Mesenchymal stem cell (in vitro differentiated cells and primary cell): Measurements from ENCODE around the gene RNF10.

ENCODE experiments used
- DNase-seq: peaks from one replicate; pipeline ENCODE4 v3.0.0-alpha.2; 2013
- H2AFZ ChIP-seq: one replicate; pipeline ENCODE4 v1.6.1; 2013; ENCODE audit warnings: low read depth, mild to moderate bottlenecking, control low read depth, inconsistent platforms, low read length, moderate library complexity
- H2AK5ac ChIP-seq: 2 replicates; pipeline ENCODE4 v1.6.1; 2013; ENCODE audit warnings: low read length, moderate library complexity, mild to moderate bottlenecking, inconsistent platforms; ENCODE audit not compliant: severe bottlenecking
- H2BK120ac ChIP-seq: one replicate; pipeline ENCODE4 v1.6.1; 2013; ENCODE audit warnings: low read depth, mild to moderate bottlenecking, inconsistent platforms, low read length, moderate library complexity
- H2BK12ac ChIP-seq, 2 experiments: one replicate each; pipeline ENCODE4 v1.6.1; 2013; ENCODE audit warnings: inconsistent platforms in 2 of 2, low read length in 2 of 2, mild to moderate bottlenecking in 2 of 2, moderate library complexity in 2 of 2, control low read depth in 1 of 2
- H2BK15ac ChIP-seq: one replicate; pipeline ENCODE4 v1.6.1; 2013; ENCODE audit warnings: mild to moderate bottlenecking, low read depth, inconsistent platforms; ENCODE audit not compliant: poor library complexity, severe bottlenecking
- H2BK5ac ChIP-seq: 2 replicates; pipeline ENCODE4 v1.6.1; 2013; ENCODE audit warnings: low read depth, mild to moderate bottlenecking, low read length, control low read depth, inconsistent platforms; ENCODE audit not compliant: poor library complexity, severe bottlenecking
- H3K14ac ChIP-seq, 2 experiments: one replicate each; pipeline ENCODE4 v1.6.1; 2013; ENCODE audit warnings: inconsistent platforms in 2 of 2, low read length in 2 of 2, control low read depth in 1 of 2, mild to moderate bottlenecking in 1 of 2, moderate library complexity in 1 of 2
- H3K18ac ChIP-seq, 2 experiments: one replicate each; pipeline ENCODE4 v1.6.1; 2013; ENCODE audit warnings: inconsistent platforms in 2 of 2, low read length in 2 of 2, control low read depth in 1 of 2, low read depth in 1 of 2, mild to moderate bottlenecking in 1 of 2
- H3K23ac ChIP-seq, 2 experiments: one replicate each; pipeline ENCODE4 v1.6.1; 2013; ENCODE audit warnings: inconsistent platforms in 2 of 2, low read length in 2 of 2, mild to moderate bottlenecking in 2 of 2, moderate library complexity in 2 of 2, control low read depth in 1 of 2
- H3K27ac ChIP-seq: 2 replicates; pipeline ENCODE4 v1.5.1; 2013; ENCODE audit warnings: mild to moderate bottlenecking, moderate library complexity, low read length, control low read depth, inconsistent platforms; ENCODE audit not compliant: poor library complexity, severe bottlenecking
- H3K27me3 ChIP-seq, 2 experiments: 2 replicates each; pipeline versions ENCODE4 v1.6.1 to v1.7.0; 2013; ENCODE audit warnings: low read length in 2 of 2, mild to moderate bottlenecking in 2 of 2, moderate library complexity in 2 of 2, control low read depth in 1 of 2, inconsistent platforms in 1 of 2; ENCODE audit not compliant: control insufficient read depth in 1 of 2, insufficient read depth in 1 of 2
- H3K36me3 ChIP-seq, 2 experiments: 2 replicates each; pipeline versions ENCODE4 v1.6.1 to v1.7.0; 2013; ENCODE audit warnings: low read length in 2 of 2, control low read depth in 1 of 2, inconsistent platforms in 1 of 2, low read depth in 1 of 2, mild to moderate bottlenecking in 1 of 2; ENCODE audit not compliant: insufficient read depth in 2 of 2, control insufficient read depth in 1 of 2
- H3K4ac ChIP-seq, 2 experiments: one replicate each; pipeline ENCODE4 v1.6.1; 2013; ENCODE audit warnings: inconsistent platforms in 2 of 2, low read length in 2 of 2, mild to moderate bottlenecking in 2 of 2, moderate library complexity in 2 of 2, control low read depth in 1 of 2, low read depth in 1 of 2
- H3K4me1 ChIP-seq: 2 replicates; pipeline ENCODE4 v1.6.1; 2013; ENCODE audit warnings: low read depth, low read length, control low read depth; ENCODE audit not compliant: control insufficient read depth, insufficient read depth
- H3K4me2 ChIP-seq: 2 replicates; pipeline ENCODE4 v1.6.1; 2013; ENCODE audit warnings: low read length, mild to moderate bottlenecking, inconsistent platforms; ENCODE audit not compliant: poor library complexity, severe bottlenecking
- H3K4me3 ChIP-seq, 2 experiments: 2 replicates each; pipeline versions ENCODE4 v1.5.1 to v1.7.0; 2013; ENCODE audit warnings: low read length in 2 of 2, mild to moderate bottlenecking in 2 of 2, control low read depth in 1 of 2, low read depth in 1 of 2; ENCODE audit not compliant: insufficient read depth in 1 of 2
- H3K79me1 ChIP-seq: replicated peaks from 2 replicates; pipeline ENCODE4 v1.6.1; 2013; ENCODE audit warnings: mild to moderate bottlenecking, control low read depth, low read length, inconsistent platforms; ENCODE audit not compliant: poor library complexity, severe bottlenecking
- H3K9ac ChIP-seq: 2 replicates; pipeline ENCODE4 v1.7.0; 2013; ENCODE audit warnings: mild to moderate bottlenecking, low read length, moderate library complexity
- H3K9me3 ChIP-seq: 2 replicates; pipeline ENCODE4 v1.7.0; 2013; ENCODE audit warnings: mild to moderate bottlenecking, low read length; ENCODE audit not compliant: control insufficient read depth
- H4K8ac ChIP-seq: one replicate; pipeline ENCODE4 v1.6.1; 2013; ENCODE audit warnings: inconsistent platforms, mild to moderate bottlenecking, low read length, moderate library complexity
- H4K91ac ChIP-seq: one replicate; pipeline ENCODE4 v1.6.1; 2013; ENCODE audit warnings: mild to moderate bottlenecking, low read length, inconsistent platforms
- WGBS: methylation state at CpG from one replicate; pipeline ENCODE4 v1.1.7; 2013; ENCODE audit warnings: mixed read lengths; 5-methylcytosine and 5-hydroxymethylcytosine counted together

The RNF10 gene

GRCh38 chr12:120562906-120563305 lies 28.8 kb downstream of the RNF10 start:
- Histone ChIP-seq H2BK12ac (no peak overlapping the region), H3K27me3 (no peaks in the 10 kb centered on the region), H2BK120ac (no peak overlapping the region), H3K4me1 (no peaks in the 10 kb centered on the region), H3K4ac (no peak overlapping the region), H3K4me3 (no peak overlapping the region), H3K27ac (no peak overlapping the region), H2BK5ac (no peak overlapping the region), H3K14ac (no peak overlapping the region), H3K23ac (no peak overlapping the region), H3K18ac (no peak overlapping the region), H3K79me1 (peaks cover 38% of the 10 kb centered on the region), H3K9me3 (no peaks in the 10 kb centered on the region), H2AFZ (no peak overlapping the region), H3K4me2 (no peak overlapping the region), H3K9ac (no peak overlapping the region), H4K8ac (peak overlapping the region; percentile 10), H3K36me3 (peaks cover 48 to 93% of the 10 kb centered on the region in 2 experiments), H2AK5ac (no peak overlapping the region), H4K91ac (no peak overlapping the region), H2BK15ac (no peak overlapping the region)
- peak; percentile 85 for DNase-seq
- 26% methylated on average over 8 of the region's 8 CpGs for WGBS

- Histone ChIP-seq H3K27ac (no peak overlapping the region), H3K9me3 (no peaks in the 10 kb centered on the region), H2BK120ac (no peak overlapping the region), H3K14ac (peak overlapping the region in 1 of 2 experiments; percentile 14), H3K9ac (no peak overlapping the region), H3K4ac (no peak overlapping the region), H2BK12ac (no peak overlapping the region), H3K36me3 (peaks cover 51 to 94% of the 10 kb centered on the region in 2 experiments), H3K4me2 (no peak overlapping the region), H3K18ac (peak overlapping the region in 1 of 2 experiments; percentile 84), H3K79me1 (peaks cover 39% of the 10 kb centered on the region), H3K4me1 (no peaks in the 10 kb centered on the region), H2AK5ac (no peak overlapping the region), H3K23ac (no peak overlapping the region), H2BK5ac (no peak overlapping the region), H4K8ac (no peak overlapping the region), H4K91ac (no peak overlapping the region), H2BK15ac (no peak overlapping the region), H3K27me3 (no peaks in the 10 kb centered on the region), H3K4me3 (no peak overlapping the region), H2AFZ (no peak overlapping the region)
- no peak for DNase-seq
- 96% methylated on average over 11 of the region's 11 CpGs for WGBS
These were observed 29.3 kb downstream of the RNF10 start for GRCh38 chr12:120563495-120563894.

- no peak overlapping the region for H2AK5ac ChIP-seq
- H2BK15ac ChIP-seq = no peak overlapping the region
- no peak overlapping the region for H4K8ac ChIP-seq
- 84% methylated on average over 5 of the region's 5 CpGs for WGBS
- no peak overlapping the region for H2AFZ ChIP-seq
- no peak overlapping the region for H2BK5ac ChIP-seq
- no peak overlapping the region for H4K91ac ChIP-seq
- H3K14ac ChIP-seq = no peak overlapping the region
- no peak overlapping the region for H3K4me3 ChIP-seq
- no peak for DNase-seq
- H3K79me1 ChIP-seq = peaks cover 40% of the 10 kb centered on the region
- no peak overlapping the region for H2BK12ac ChIP-seq
- peaks cover 70 to 95% of the 10 kb centered on the region in 2 experiments for H3K36me3 ChIP-seq
- H3K4me2 ChIP-seq = no peak overlapping the region
- no peak overlapping the region for H3K18ac ChIP-seq
- H3K23ac ChIP-seq = no peak overlapping the region
- no peaks in the 10 kb centered on the region for H3K4me1 ChIP-seq
- H3K4ac ChIP-seq = no peak overlapping the region
- no peak overlapping the region for H3K27ac ChIP-seq
- H3K27me3 ChIP-seq = no peaks in the 10 kb centered on the region
- peak overlapping the region; percentile 42 for H3K9ac ChIP-seq
- no peak overlapping the region for H2BK120ac ChIP-seq
- no peaks in the 10 kb centered on the region for H3K9me3 ChIP-seq
These were observed 37.1 kb downstream of the RNF10 start for GRCh38 chr12:120571299-120571698.

GRCh38 chr12:120573560-120573959 lies 39.4 kb downstream of the RNF10 start:
- no peak for DNase-seq
- H2BK12ac ChIP-seq = no peak overlapping the region
- no peak overlapping the region for H3K9ac ChIP-seq

More at GRCh38 chr12:120573560-120573959, 39.4 kb downstream of the RNF10 start:
- H2AFZ ChIP-seq = no peak overlapping the region
- H2BK15ac ChIP-seq = no peak overlapping the region
- H3K9me3 ChIP-seq = no peaks in the 10 kb centered on the region
- H3K4me1 ChIP-seq = no peaks in the 10 kb centered on the region
- H3K27me3 ChIP-seq = no peaks in the 10 kb centered on the region
- H3K14ac ChIP-seq = no peak overlapping the region
- no peak overlapping the region for H4K91ac ChIP-seq
- H3K4me3 ChIP-seq = no peak overlapping the region
- no peak overlapping the region for H3K18ac ChIP-seq
- no peak overlapping the region for H2BK120ac ChIP-seq
- H3K79me1 ChIP-seq = peaks cover 36% of the 10 kb centered on the region
- H2AK5ac ChIP-seq = no peak overlapping the region
- no peak overlapping the region for H3K27ac ChIP-seq
- peaks cover 72 to 95% of the 10 kb centered on the region in 2 experiments for H3K36me3 ChIP-seq
- no peak overlapping the region for H3K4ac ChIP-seq
- 95% methylated on average over 6 of the region's 6 CpGs for WGBS
- H4K8ac ChIP-seq = no peak overlapping the region
- H3K4me2 ChIP-seq = no peak overlapping the region
- H2BK5ac ChIP-seq = no peak overlapping the region
- no peak overlapping the region for H3K23ac ChIP-seq
